Liver (tissue), 9 donors: ENCODE data around the gene PRDM8. TPM values are rescaled to one million over a fixed set of nuclear protein-coding genes. Genes with fewer than 3 reads are reported as not detected.

Source experiments
- DNase-seq: peaks from one replicate; pipeline ENCODE4 v3.0.0-alpha.2; 2017; ENCODE audit warnings: low spot score
- H3K27ac ChIP-seq, 2 donors: one replicate each; pipeline ENCODE4 v1.7.0; 2013; ENCODE audit warnings: inconsistent platforms in 2 of 2, low read length in 2 of 2, control low read depth in 1 of 2, low read depth in 1 of 2, mild to moderate bottlenecking in 1 of 2
- H3K27me3 ChIP-seq, 4 donors: one replicate each; pipeline versions ENCODE4 v1.6.1 to v1.7.0; 2013; ENCODE audit warnings: low read length in 3 of 4, inconsistent platforms in 1 of 4, mild to moderate bottlenecking in 1 of 4, moderate library complexity in 1 of 4; ENCODE audit not compliant: control insufficient read depth in 4 of 4, insufficient read depth in 4 of 4
- H3K36me3 ChIP-seq, 4 donors: one replicate each; pipeline versions ENCODE4 v1.6.1 to v1.7.0; 2013; ENCODE audit warnings: low read length in 3 of 4, mild to moderate bottlenecking in 3 of 4, low read depth in 1 of 4, moderate library complexity in 1 of 4; ENCODE audit not compliant: control insufficient read depth in 4 of 4, insufficient read depth in 3 of 4
- H3K4me1 ChIP-seq, 4 donors: one replicate each; pipeline versions ENCODE4 v1.6.1 to v1.7.0; 2013; ENCODE audit warnings: low read length in 3 of 4, mild to moderate bottlenecking in 3 of 4, moderate library complexity in 1 of 4; ENCODE audit not compliant: control insufficient read depth in 4 of 4, insufficient read depth in 4 of 4
- H3K4me3 ChIP-seq, 3 donors: one replicate each; pipeline versions ENCODE4 v1.6.1 to v1.7.0; 2013; ENCODE audit warnings: low read length in 3 of 3, control low read depth in 1 of 3, low read depth in 1 of 3, mild to moderate bottlenecking in 1 of 3
- H3K9ac ChIP-seq, 2 donors: one replicate each; pipeline ENCODE4 v1.7.0; 2013; ENCODE audit warnings: low read length in 2 of 2, mild to moderate bottlenecking in 2 of 2, moderate library complexity in 2 of 2, control low read depth in 1 of 2, low read depth in 1 of 2
- H3K9me3 ChIP-seq, 4 donors: one replicate each; pipeline versions ENCODE4 v1.6.1 to v1.7.0; 2013; ENCODE audit warnings: low read length in 3 of 4; ENCODE audit not compliant: control insufficient read depth in 4 of 4
- CTCF ChIP-seq: fragments of 150-350 bp; IDR thresholded peaks from 2 replicates; pipeline ENCODE4 v1.5.1; 2017; ENCODE audit warnings: improper control_type of control experiment, low read depth, low read length; ENCODE audit not compliant: missing input control
- EGR1 ChIP-seq, 2 donors: IDR thresholded peaks; 2 replicates each; pipeline ENCODE4 v1.6.1; 2016 to 2018; ENCODE audit warnings: antibody characterized with exemption in 2 of 2, low read depth in 2 of 2
- FOXA1 ChIP-seq: IDR thresholded peaks from 2 replicates; pipeline ENCODE4 v1.6.1; 2016; ENCODE audit warnings: antibody characterized with exemption
- FOXA2 ChIP-seq: IDR thresholded peaks from 2 replicates; pipeline ENCODE4 v1.6.1; 2016; ENCODE audit warnings: antibody characterized with exemption
- HNF4A ChIP-seq, 2 donors: conservative IDR thresholded peaks; 2 replicates each; pipeline ENCODE4 v1.6.1; 2016; ENCODE audit warnings: antibody characterized with exemption in 2 of 2, mild to moderate bottlenecking in 2 of 2
- HNF4G ChIP-seq: IDR thresholded peaks from 2 replicates; pipeline ENCODE4 v1.6.1; 2016; ENCODE audit warnings: antibody characterized with exemption
- JUND ChIP-seq, 2 donors: IDR thresholded peaks; 2 replicates each; pipeline ENCODE4 v1.6.1; 2016; ENCODE audit warnings: antibody characterized with exemption in 2 of 2
- NR2F2 ChIP-seq: IDR thresholded peaks from 2 replicates; pipeline ENCODE4 v1.6.1; 2016; ENCODE audit warnings: antibody characterized with exemption
- RAD21 ChIP-seq, 2 donors: IDR thresholded peaks; 2 replicates each; pipeline ENCODE4 v1.6.1; 2016; ENCODE audit warnings: antibody characterized with exemption in 2 of 2, mild to moderate bottlenecking in 2 of 2
- REST ChIP-seq: IDR thresholded peaks from 2 replicates; pipeline ENCODE4 v1.6.1; 2016; ENCODE audit warnings: antibody characterized with exemption, mild to moderate bottlenecking
- RXRA ChIP-seq, 2 donors: IDR thresholded peaks; 2 replicates each; pipeline ENCODE4 v1.6.1; 2017 to 2018; ENCODE audit warnings: antibody characterized with exemption in 2 of 2, mild to moderate bottlenecking in 1 of 2
- SP1 ChIP-seq: IDR thresholded peaks from 2 replicates; pipeline ENCODE4 v1.6.1; 2018; ENCODE audit warnings: antibody characterized with exemption, mild to moderate bottlenecking
- TAF1 ChIP-seq: conservative IDR thresholded peaks from 2 replicates; pipeline ENCODE4 v1.6.1; 2016; ENCODE audit warnings: antibody characterized with exemption, mild to moderate bottlenecking
- YY1 ChIP-seq: IDR thresholded peaks from 2 replicates; pipeline ENCODE4 v1.6.1; 2016; ENCODE audit warnings: antibody characterized with exemption, mild to moderate bottlenecking
- WGBS: extraction: QIAGEN DNeasy Blood & Tissue Kit; methylation state at CpG from one replicate; pipeline ENCODE4 v1.1.7; 2013; 5-methylcytosine and 5-hydroxymethylcytosine counted together
- polyA plus RNA-seq, 2 donors: library from polyadenylated mRNA; stranded (reverse) in 1 of 2; unstranded in 1 of 2; fragments of 200-250 nt in 1 of 2; fragments of >200 nt in 1 of 2; fragmentation: Nextera tagmentation in 1 of 2; extraction: Ambion mirVana in 1 of 2; gene quantifications; one replicate each; pipeline versions ENCODE4 v1.2.1 to v1.2.3, GENCODE V29; 2013 to 2015
- total RNA-seq, 2 donors: library from RNA; depleted of rRNA; stranded (reverse); fragments of >200 nt; gene quantifications; one replicate each; pipeline ENCODE4 v1.2.3, GENCODE V29; 2014
- TF ChIP-seq, protein P1 (sequence below): IDR thresholded peaks from 2 replicates; pipeline ENCODE4 v1.6.1; 2016; ENCODE audit warnings: antibody characterized with exemption
- donor health status: healthy.
- donor health status: healthy.
- donor health status: healthy.
- donor health status: healthy.
- donor health status: healthy.

PRDM8 gene
- total and polyA plus RNA-seq, 4 donors = 0.05 to 0.14 (median 0.08) TPM; not detected in 1

GRCh38 chr4:80189581-80189955, 7.7 kb upstream of the PRDM8 start (continued):
- no peak for TF ChIP-seq FOXA1
- TF ChIP-seq NR2F2 = no peak
- TF ChIP-seq CTCF = no peak
- no peak for TF ChIP-seq EGR1 (IDR thresholded peaks at IDR 0.05; ENCODE audit: low read depth in 2 of 2)
- TF ChIP-seq RAD21 (IDR thresholded peaks at IDR 0.05) = no peak

- WGBS = 23% methylated on average over 36 of the region's 36 CpGs
- peaks cover 0 to 41% (median 20%) of the 10 kb centered on the region in 4 donors for H3K27me3 ChIP-seq
- no peak overlapping the region for H3K9ac ChIP-seq
- no peak for DNase-seq
- H3K9me3 ChIP-seq = peaks cover 0 to 5% (median 0%) of the 10 kb centered on the region in 4 donors
- TF ChIP-seq SP1 = no peak
- TF ChIP-seq, protein P1, sequence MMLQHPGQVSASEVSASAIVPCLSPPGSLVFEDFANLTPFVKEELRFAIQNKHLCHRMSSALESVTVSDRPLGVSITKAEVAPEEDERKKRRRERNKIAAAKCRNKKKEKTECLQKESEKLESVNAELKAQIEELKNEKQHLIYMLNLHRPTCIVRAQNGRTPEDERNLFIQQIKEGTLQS = no peak
- no peak for TF ChIP-seq RXRA (IDR thresholded peaks at IDR 0.05)
- TF ChIP-seq JUND (IDR thresholded peaks at IDR 0.05) = no peak
- TF ChIP-seq HNF4G = no peak
- no peak for TF ChIP-seq REST
- no peak overlapping the region for H3K27ac ChIP-seq
- H3K4me1 ChIP-seq = peaks cover 0 to 17% (median 4%) of the 10 kb centered on the region in 4 donors
- H3K4me3 ChIP-seq = no peak overlapping the region
- no peaks in the 10 kb centered on the region for H3K36me3 ChIP-seq
These were observed 7.2 kb upstream of the PRDM8 start for GRCh38 chr4:80189956-80190677.

DNA sequence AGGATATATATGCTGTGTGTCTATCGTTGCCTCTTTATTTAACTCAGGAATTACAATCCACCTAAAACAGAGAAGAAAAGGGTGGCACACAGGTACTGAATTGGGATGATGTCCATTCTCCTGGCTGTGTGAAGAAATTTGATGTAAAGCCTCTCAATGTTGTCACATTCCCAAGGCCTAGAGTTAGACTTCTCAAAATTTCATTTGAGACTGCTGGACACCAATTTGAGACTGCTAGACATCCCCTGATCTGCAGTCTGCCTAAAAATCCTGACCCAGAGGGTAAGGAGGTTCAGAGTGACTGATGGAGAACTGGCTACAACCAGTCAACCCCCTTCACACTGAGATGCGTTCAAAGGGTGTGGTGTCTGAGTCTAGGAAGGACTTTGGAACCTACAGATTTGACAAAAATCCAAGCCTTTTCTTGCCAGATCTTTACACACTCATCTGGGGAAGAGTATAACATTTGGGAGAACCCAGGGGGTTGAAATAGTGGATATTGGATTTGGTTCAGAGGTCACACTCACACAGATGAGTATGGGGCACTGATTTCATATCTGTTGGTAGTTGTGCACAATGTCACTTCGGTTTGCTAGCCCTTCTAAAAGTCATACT, 4.9 kb upstream of the PRDM8 start:
- Histone ChIP-seq H3K9ac (no peak overlapping the region), H3K4me3 (no peak overlapping the region), H3K4me1 (peaks cover 0 to 20% (median 0%) of the 10 kb centered on the region in 4 donors), H3K9me3 (peaks cover 0 to 5% (median 0%) of the 10 kb centered on the region in 4 donors), H3K36me3 (no peaks in the 10 kb centered on the region), H3K27me3 (peaks cover 0 to 40% (median 16%) of the 10 kb centered on the region in 4 donors), H3K27ac (no peak overlapping the region)
- DNase-seq = no peak
- 40% methylated on average over 3 of the region's 3 CpGs for WGBS
- TF ChIP-seq EGR1 (IDR thresholded peaks at IDR 0.05; ENCODE audit: low read depth in 2 of 2) = no peak
- no peak for TF ChIP-seq FOXA2
- TF ChIP-seq HNF4A (conservative IDR thresholded peaks at IDR 0.05) = no peak
- no peak for TF ChIP-seq HNF4G
- TF ChIP-seq YY1 = no peak
- no peak for TF ChIP-seq REST
- no peak for TF ChIP-seq SP1
- TF ChIP-seq TAF1 = no peak
- TF ChIP-seq, protein P1 = no peak
- TF ChIP-seq RAD21 (IDR thresholded peaks at IDR 0.05) = no peak
- no peak for TF ChIP-seq JUND (IDR thresholded peaks at IDR 0.05)
- no peak for TF ChIP-seq FOXA1
- no peak for TF ChIP-seq CTCF
- TF ChIP-seq NR2F2 = no peak
